HG03460 (cell line): Measurements from ENCODE around the gene PRPF4.
"Not testable (repeated sequence)": the region's sequence is repeated elsewhere in the genome, so short reads cannot be mapped to it uniquely, and the experiment has no call there.

Experiments
- ATAC-seq: cut with Tn5 transposase; IDR thresholded peaks from one replicate; pipeline ENCODE4 v1.9.1; 2021; ENCODE audit not compliant: unreplicated experiment

The PRPF4 gene

DNA sequence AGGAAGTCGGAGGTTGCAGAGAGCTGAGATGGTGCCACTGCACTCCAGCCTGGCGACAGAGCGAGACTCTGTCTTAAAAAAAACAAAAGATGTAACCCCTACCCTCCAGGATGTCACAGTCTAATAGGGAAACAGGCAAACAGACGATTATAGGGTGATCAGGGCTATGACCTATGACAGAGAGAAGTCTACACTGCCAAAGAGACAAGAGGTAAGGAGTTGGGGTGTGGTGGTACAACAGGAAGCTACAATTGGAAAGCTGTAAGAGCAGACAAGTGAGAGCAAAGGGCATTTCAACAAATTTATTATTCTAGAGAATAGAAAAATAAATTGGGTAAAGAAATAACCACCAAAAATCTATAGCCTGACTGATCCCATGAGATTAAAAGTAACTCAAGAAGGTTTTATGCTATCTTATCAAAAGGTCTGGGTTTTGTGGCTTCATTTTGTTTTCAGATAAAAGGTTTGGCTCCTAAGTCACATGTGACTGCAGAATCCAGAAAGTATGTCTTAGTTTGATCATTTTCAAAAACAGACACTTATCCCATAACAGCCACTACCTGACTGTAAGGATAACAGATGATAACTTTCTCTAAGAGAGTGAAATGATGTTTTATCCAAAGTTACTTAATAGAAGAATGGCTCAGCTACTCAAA lies 7.4 kb upstream of the PRPF4 start:
- ATAC-seq: no peak

- no peak for ATAC-seq
Measured at GRCh38 chr9:113269355-113269754, 6.1 kb upstream of the PRPF4 start.

DNA sequence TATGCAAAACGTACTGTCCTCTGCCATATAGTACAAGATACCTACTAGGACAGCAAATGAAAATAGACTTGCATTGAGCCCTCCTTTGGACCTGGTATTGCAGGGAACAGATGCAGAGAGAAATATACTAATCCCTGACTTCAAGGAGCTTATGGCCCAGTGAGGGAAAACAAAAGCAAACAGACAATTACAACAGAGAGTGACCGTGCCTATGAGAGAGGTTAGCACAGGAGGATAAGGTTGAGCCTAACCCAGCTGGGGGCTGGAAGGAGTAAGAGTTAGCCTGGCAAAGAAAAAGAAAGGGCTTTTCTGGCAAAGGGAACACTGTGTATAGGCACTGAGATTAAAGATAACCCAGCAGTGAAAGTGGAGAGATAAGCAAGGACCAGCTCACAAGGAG lies 5.6 kb upstream of the PRPF4 start:
- ATAC-seq: no peak

- ATAC-seq: peak; percentile 12
Measured at GRCh38 chr9:113274474-113275156, 843 bp upstream of the PRPF4 start.

- ATAC-seq: no peak
Measured at GRCh38 chr9:113278840-113279239, 3.4 kb downstream of the PRPF4 start.

- ATAC-seq: no peak
Measured at GRCh38 chr9:113281356-113281755, 5.9 kb downstream of the PRPF4 start.

- no peak for ATAC-seq
Measured at GRCh38 chr9:113289091-113289490, 13.6 kb downstream of the PRPF4 start.

GRCh38 chr9:113290052-113290607 lies 14.7 kb downstream of the PRPF4 start:
- ATAC-seq: no peak

DNA sequence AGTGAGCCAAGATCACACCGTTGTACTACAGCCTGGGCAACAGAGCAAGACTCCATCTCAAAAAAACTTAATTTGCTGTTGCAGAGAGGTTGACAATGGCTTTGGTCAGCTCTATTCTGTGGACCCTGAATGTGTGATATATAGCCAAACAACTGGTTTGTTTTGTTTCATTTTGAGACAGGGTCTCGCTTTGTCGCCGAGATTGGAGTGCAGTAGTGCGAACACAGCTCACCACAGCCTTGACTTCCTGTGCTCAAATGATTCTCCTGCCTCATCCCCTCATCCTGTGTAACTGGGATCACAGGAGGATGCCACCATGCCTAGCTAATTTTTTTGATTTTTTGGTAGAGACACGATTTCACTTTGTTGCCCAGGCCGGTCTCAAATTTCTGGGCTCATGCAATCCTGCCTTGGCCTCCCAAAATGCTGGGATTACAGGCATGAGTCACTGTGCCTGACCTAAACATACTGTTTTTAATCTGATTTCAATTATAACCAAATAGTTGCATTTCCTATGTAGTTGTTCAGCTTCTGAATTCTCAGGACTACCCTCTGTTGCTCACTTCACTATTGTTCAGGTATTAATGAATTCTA lies 17.9 kb downstream of the PRPF4 start:
- ATAC-seq: no peak

- not testable (repeated sequence) for ATAC-seq
Measured at GRCh38 chr9:113296247-113296646, 20.8 kb downstream of the PRPF4 start.

DNA sequence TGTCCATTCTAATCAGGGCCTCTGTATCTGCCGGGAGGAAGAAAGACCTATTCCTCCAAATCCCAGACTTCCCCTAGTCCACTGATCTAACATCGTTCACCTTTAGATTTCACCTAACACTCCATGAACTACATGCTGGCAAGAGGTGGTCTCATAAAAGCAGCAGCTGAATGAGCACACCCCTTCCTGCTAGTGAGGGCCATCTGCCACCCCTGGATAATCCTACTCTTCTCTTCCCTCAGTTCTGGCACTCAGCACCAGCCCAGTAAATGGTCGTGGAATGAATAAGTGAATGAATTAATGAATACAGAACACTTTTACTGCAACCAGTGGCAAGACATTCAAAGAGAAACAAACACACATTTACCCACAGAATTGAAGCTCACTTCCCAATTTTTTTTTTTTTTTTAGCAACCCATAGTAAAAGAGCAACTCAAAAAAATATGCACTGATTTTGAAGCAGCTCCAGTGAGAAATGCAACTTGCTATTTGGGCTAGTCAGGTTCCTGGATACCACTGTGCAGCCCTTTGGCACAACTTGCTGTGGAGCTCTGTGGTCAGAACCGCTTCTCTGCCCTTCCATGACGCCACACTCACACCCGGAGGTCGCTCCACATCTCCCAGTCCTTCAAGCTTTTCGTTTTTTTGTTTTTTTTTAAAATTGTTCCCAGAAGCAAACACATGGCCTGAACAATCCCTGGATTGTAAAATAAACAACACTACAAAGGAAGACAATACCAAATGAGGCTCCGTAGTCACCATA lies 21.5 kb downstream of the PRPF4 start:
- no peak for ATAC-seq

DNA sequence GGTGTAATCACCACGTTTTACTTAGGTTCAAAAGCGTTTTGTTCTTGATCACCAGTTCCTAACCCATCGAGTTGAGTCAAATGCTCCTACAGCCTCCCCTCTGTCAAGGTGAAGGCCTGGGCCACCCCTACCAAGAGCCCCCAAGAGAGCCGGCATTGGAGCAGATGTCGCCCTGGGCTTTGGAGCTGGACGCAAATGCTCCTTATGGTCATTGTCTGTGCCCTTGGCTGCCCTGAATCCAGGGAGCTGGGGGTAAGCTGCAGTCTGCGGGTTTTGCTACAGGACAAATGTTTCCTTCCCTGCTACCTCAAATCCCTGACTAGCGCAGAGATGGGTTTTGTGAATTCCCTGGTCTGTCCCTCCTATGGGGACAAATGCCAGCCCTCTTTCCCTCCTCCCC lies 22.9 kb downstream of the PRPF4 start:
- ATAC-seq: no peak

- ATAC-seq: no peak
Measured at GRCh38 chr9:113298924-113299770, 23.7 kb downstream of the PRPF4 start.

- ATAC-seq: no peak
Measured at GRCh38 chr9:113299800-113300292, 24.4 kb downstream of the PRPF4 start.

- ATAC-seq: no peak
Measured at GRCh38 chr9:113301548-113301947, 26.1 kb downstream of the PRPF4 start.

- no peak for ATAC-seq
Measured at GRCh38 chr9:113302792-113303418, 27.4 kb downstream of the PRPF4 start, which contains the start of gene RNF183. RNF183 (minus strand) TSS chr9:113303376; CDS start chr9:113298184, 5,192 bp downstream.

DNA sequence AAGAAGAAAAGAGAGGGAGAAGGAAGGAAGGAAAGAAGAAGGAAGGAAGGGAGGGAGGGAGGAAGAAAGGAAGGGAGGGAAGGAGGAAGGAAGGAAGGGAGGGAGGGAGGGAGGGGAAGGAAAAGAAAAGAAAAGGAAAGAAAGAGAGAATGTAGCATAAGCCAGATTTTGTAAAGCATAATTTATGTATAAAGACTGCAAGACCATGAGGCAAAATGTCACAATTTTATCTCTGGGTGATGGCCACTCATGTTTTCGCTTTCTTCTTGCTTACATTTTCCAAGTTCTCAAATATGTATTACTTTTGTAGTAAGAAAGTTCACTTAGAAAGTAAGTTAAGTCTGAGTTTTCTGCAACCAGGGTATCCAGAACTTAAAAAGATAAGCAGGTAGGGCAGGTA lies 31.1 kb downstream of the PRPF4 start:
- ATAC-seq: no peak

GRCh38 chr9:113307396-113307975 lies 32.0 kb downstream of the PRPF4 start:
- no peak for ATAC-seq

GRCh38 chr9:113309204-113309813 lies 33.9 kb downstream of the PRPF4 start:
- ATAC-seq: no peak
